Measurements from ENCODE around the gene LRIT1. TPM values are rescaled to one million over a fixed set of nuclear protein-coding genes. Genes with fewer than 3 reads are reported as not detected.

Gene LRIT1
- total RNA-seq, 1 donor from 2014 or later = not detected

- Mint-ChIP-seq H3K4me1 (ENCODE audit: low read depth, unreplicated experiment) (peaks cover 3% of the 10 kb centered on the region), H3K36me3 (ENCODE audit: unreplicated experiment) (no peaks in the 10 kb centered on the region), H3K27ac (ENCODE audit: unreplicated experiment) (no peak overlapping the region), H3K4me3 (ENCODE audit: unreplicated experiment) (no peak overlapping the region), H3K27me3 (ENCODE audit: unreplicated experiment) (peaks cover 7% of the 10 kb centered on the region), H3K9me3 (ENCODE audit: unreplicated experiment) (peaks cover 4% of the 10 kb centered on the region)
- no peak for TF ChIP-seq CTCF (IDR thresholded peaks at IDR 0.05; ENCODE audit: partially characterized antibody, unreplicated experiment)
- DNase-seq = no peak
These were observed 24.5 kb downstream of the LRIT1 start for GRCh38 chr10:84216834-84217233.

GRCh38 chr10:84214612-84215235 is 26.6 kb downstream of the LRIT1 start:
- Mint-ChIP-seq H3K9me3 (ENCODE audit: unreplicated experiment) (peaks cover 4% of the 10 kb centered on the region), H3K4me1 (ENCODE audit: low read depth, unreplicated experiment) (peaks cover 3% of the 10 kb centered on the region), H3K36me3 (ENCODE audit: unreplicated experiment) (no peaks in the 10 kb centered on the region), H3K27ac (ENCODE audit: unreplicated experiment) (no peak overlapping the region), H3K27me3 (ENCODE audit: unreplicated experiment) (peaks cover 5% of the 10 kb centered on the region), H3K4me3 (ENCODE audit: unreplicated experiment) (no peak overlapping the region)
- peak; percentile 48 for TF ChIP-seq CTCF (IDR thresholded peaks at IDR 0.05; ENCODE audit: partially characterized antibody, unreplicated experiment)
- DNase-seq = peak; percentile 57

GRCh38 chr10:84214046-84214572 is 27.2 kb downstream of the LRIT1 start:
- H3K36me3 Mint-ChIP-seq (ENCODE audit: unreplicated experiment) = no peaks in the 10 kb centered on the region
- no peak overlapping the region for H3K27ac Mint-ChIP-seq (ENCODE audit: unreplicated experiment)
- H3K4me3 Mint-ChIP-seq (ENCODE audit: unreplicated experiment) = no peak overlapping the region
- no peak for DNase-seq
- peaks cover 4% of the 10 kb centered on the region for H3K9me3 Mint-ChIP-seq (ENCODE audit: unreplicated experiment)
- TF ChIP-seq CTCF (IDR thresholded peaks at IDR 0.05; ENCODE audit: partially characterized antibody, unreplicated experiment) = no peak
- peaks cover 5% of the 10 kb centered on the region for H3K27me3 Mint-ChIP-seq (ENCODE audit: unreplicated experiment)
- H3K4me1 Mint-ChIP-seq (ENCODE audit: low read depth, unreplicated experiment) = peaks cover 3% of the 10 kb centered on the region

GRCh38 chr10:84213076-84213475 is 28.3 kb downstream of the LRIT1 start:
- Mint-ChIP-seq H3K9me3 (ENCODE audit: unreplicated experiment) (peaks cover 4% of the 10 kb centered on the region), H3K27ac (ENCODE audit: unreplicated experiment) (no peak overlapping the region), H3K27me3 (ENCODE audit: unreplicated experiment) (peaks cover 5% of the 10 kb centered on the region), H3K4me3 (ENCODE audit: unreplicated experiment) (no peak overlapping the region), H3K36me3 (ENCODE audit: unreplicated experiment) (no peaks in the 10 kb centered on the region), H3K4me1 (ENCODE audit: low read depth, unreplicated experiment) (peaks cover 3% of the 10 kb centered on the region)
- no peak for DNase-seq
- no peak for TF ChIP-seq CTCF (IDR thresholded peaks at IDR 0.05; ENCODE audit: partially characterized antibody, unreplicated experiment)

- no peak for DNase-seq
- no peaks in the 10 kb centered on the region for H3K36me3 Mint-ChIP-seq (ENCODE audit: unreplicated experiment)
- no peak overlapping the region for H3K27ac Mint-ChIP-seq (ENCODE audit: unreplicated experiment)
- H3K4me1 Mint-ChIP-seq (ENCODE audit: low read depth, unreplicated experiment) = no peaks in the 10 kb centered on the region
- no peak for TF ChIP-seq CTCF (IDR thresholded peaks at IDR 0.05; ENCODE audit: partially characterized antibody, unreplicated experiment)
- peaks cover 5% of the 10 kb centered on the region for H3K27me3 Mint-ChIP-seq (ENCODE audit: unreplicated experiment)
- H3K4me3 Mint-ChIP-seq (ENCODE audit: unreplicated experiment) = no peak overlapping the region
- H3K9me3 Mint-ChIP-seq (ENCODE audit: unreplicated experiment) = no peaks in the 10 kb centered on the region
These were observed 29.3 kb downstream of the LRIT1 start for GRCh38 chr10:84212014-84212413.

All from glutamatergic neuron (in vitro differentiated cells).